Measurements from ENCODE around the gene TAF13. TPM values are rescaled to one million over a fixed set of nuclear protein-coding genes. Genes with fewer than 3 reads are reported as not detected.

Gene TAF13
- total RNA-seq (2014; rRNA removed; shearing (Covaris generic)): 166 and 197 TPM in 2 replicates
- polyA plus RNA-seq (2016; fragmentation: Nextera tagmentation; extraction: Ambion mirVana): 93.2 and 97.9 TPM in 2 replicates

DNA sequence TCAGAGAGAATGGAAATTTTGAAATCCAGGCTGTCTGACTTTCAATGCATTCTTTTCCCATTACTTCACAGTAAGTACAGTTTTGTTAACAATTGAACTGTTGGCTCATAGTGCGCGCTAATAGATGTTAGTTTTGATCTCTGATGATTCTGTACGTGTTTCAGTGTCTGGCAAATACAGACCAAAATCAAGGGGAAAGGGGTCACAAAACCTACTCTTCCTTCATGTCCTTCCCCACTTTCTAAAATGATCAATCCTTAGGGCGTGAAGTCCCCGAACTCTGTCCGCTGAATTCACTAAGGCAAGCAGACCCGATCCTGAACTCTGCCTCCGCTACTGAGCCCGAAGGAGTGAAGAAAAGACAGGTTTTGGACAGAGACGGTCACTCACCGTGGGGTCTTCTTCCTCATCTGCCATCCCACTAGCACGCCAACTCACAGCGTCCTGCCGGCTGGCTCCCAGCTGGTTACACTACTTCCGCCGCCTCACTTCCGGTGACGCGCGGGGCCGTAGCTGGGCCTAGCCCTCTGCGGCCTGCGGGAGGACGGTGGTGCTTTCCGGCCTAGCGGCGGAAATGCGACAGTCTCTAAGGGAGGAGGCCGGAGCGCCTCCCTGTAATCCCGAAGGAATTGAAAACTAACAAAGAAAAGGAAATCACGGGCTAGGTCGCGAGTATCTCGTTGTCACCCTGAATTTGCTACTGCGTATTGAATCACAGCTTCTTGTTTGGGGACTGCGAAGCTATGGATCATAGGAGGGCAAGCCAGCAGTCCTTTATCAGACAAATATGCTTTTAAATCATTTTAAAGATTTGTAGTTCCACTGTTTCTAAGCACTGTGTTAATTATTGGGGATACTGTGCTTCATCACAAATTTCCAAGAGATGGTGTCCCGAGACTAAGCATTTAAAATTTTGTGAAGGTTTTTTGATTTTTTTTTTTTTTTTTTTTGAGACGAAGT, at the start of gene TAF13:
TAF13 (minus strand) TSS at position 473 of the 960 bp plus-strand sequence; CDS start at position 417, 56 bp downstream.
- 5 to 6% methylated on average over 36 to 39 of the region's 39 CpGs for WGBS, 2 experiments (ENCODE audit: low coverage in 1 of 2, low lambda C conversion rate in 2 of 2, missing lambda C conversion rate in 2 of 2)
- H3K4me1 ChIP-seq (ENCODE audit: insufficient read depth): peaks cover 20% of the 10 kb centered on the region
- peak; percentile 99 for DNase-seq
- H4K20me1 ChIP-seq (ENCODE audit: insufficient read depth): no peaks in the 10 kb centered on the region; the same call in 1 of the 2 replicates
- peak within 1 kb of the TSS; percentile 93 for H2AFZ ChIP-seq
- peaks cover 26% of the 10 kb centered on the region for H3F3A ChIP-seq (ENCODE audit: insufficient read depth)
- in situ Hi-C loops (cut with MboI): no loop called here
- H3K79me2 ChIP-seq (ENCODE audit: insufficient read depth): peaks cover 47% of the 10 kb centered on the region
- H3K36me3 ChIP-seq (ENCODE audit: low read depth): no peaks in the 10 kb centered on the region
- H3K4me2 ChIP-seq (ENCODE audit: unreplicated experiment): peak within 1 kb of the TSS; percentile 98
- no peaks in the 10 kb centered on the region for H3K9me3 ChIP-seq (ENCODE audit: low read depth)
- H3K27me3 ChIP-seq (replicated peaks; ENCODE audit: insufficient read depth): no peaks in the 10 kb centered on the region
- peak within 1 kb of the TSS; percentile 98 for H3K27ac ChIP-seq
- H3K4me3 ChIP-seq: peak within 1 kb of the TSS; percentile 95
- peak within 1 kb of the TSS; percentile 98 for H3K9ac ChIP-seq
- TF ChIP-seq EZH2 (IDR thresholded peaks at IDR 0.05; ENCODE audit: insufficient read depth, poor library complexity, severe bottlenecking) (no peak), EZH2phosphoT487 (IDR thresholded peaks at IDR 0.05; ENCODE audit: insufficient read depth, low read depth) (no peak)
- no peaks in the 10 kb centered on the region for H3K9me2 ChIP-seq (ENCODE audit: insufficient read depth)

DNA sequence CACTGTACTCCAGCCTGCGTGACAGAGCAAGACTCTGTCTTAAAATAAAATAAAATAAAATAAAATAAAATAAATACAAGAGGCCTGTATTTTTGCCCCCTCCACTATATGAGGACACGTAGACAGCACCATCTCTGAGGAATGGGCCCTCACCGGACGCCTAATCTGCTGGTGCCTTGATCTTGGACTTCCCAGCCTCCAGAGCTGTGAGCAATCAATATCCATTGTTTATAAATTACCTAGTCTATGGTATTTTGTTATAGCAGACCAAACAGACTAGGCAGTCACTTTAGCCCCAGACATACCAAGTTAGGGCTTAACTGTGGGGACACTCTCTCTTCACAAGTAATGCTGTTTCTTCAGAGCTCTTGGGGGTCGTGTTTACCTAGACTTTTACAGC, 44.6 kb upstream of the TAF13 start:
- H3K4me3 ChIP-seq: no peak overlapping the region
- 80 to 84% methylated on average over 5 of the region's 5 CpGs for WGBS, 2 experiments (ENCODE audit: low coverage in 1 of 2, low lambda C conversion rate in 2 of 2, missing lambda C conversion rate in 2 of 2)
- no peaks in the 10 kb centered on the region for H3K27me3 ChIP-seq (replicated peaks; ENCODE audit: insufficient read depth)
- no peak overlapping the region for H3K9ac ChIP-seq
- no peak for DNase-seq
- H3K79me2 ChIP-seq (ENCODE audit: insufficient read depth): no peaks in the 10 kb centered on the region
- H3K9me2 ChIP-seq (ENCODE audit: insufficient read depth): no peaks in the 10 kb centered on the region
- no peak overlapping the region for H3K4me2 ChIP-seq (ENCODE audit: unreplicated experiment)
- H3K9me3 ChIP-seq (ENCODE audit: low read depth): no peaks in the 10 kb centered on the region
- in situ Hi-C loops (cut with MboI): no loop called here
- H3K27ac ChIP-seq: no peak overlapping the region
- H3K4me1 ChIP-seq (ENCODE audit: insufficient read depth): no peaks in the 10 kb centered on the region
- no peaks in the 10 kb centered on the region for H4K20me1 ChIP-seq (ENCODE audit: insufficient read depth)
- TF ChIP-seq EZH2phosphoT487 (IDR thresholded peaks at IDR 0.05; ENCODE audit: insufficient read depth, low read depth) (no peak), EZH2 (IDR thresholded peaks at IDR 0.05; ENCODE audit: insufficient read depth, poor library complexity, severe bottlenecking) (no peak)
- no peaks in the 10 kb centered on the region for H3K36me3 ChIP-seq (ENCODE audit: low read depth)
- no peaks in the 10 kb centered on the region for H3F3A ChIP-seq (ENCODE audit: insufficient read depth)
- H2AFZ ChIP-seq: no peak overlapping the region

DNA sequence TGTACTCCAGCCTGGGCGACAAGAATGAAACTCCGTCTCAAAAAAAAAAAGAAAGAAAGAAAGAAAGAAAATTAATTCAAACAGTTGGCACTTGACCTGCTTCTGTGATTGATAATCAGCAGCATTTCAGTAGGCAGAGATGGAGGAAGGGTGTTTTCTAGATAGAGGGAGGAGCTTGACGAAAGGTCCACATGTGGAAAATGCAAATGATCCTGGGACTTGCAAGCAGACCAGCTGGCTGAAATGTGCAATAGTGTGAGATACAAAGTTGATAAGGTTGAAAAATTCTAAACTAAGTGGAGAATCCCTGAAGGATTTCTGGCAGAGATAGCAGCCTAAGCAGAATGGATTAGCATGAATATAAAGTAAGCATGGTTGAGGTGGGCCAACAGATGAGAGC, 42.3 kb upstream of the TAF13 start:
- in situ Hi-C loops (cut with MboI): no loop called here
- Histone ChIP-seq H4K20me1 (ENCODE audit: insufficient read depth) (no peaks in the 10 kb centered on the region), H3F3A (ENCODE audit: insufficient read depth) (no peaks in the 10 kb centered on the region), H3K4me3 (no peak overlapping the region), H3K4me1 (ENCODE audit: insufficient read depth) (no peaks in the 10 kb centered on the region), H3K4me2 (ENCODE audit: unreplicated experiment) (no peak overlapping the region), H3K36me3 (ENCODE audit: low read depth) (no peaks in the 10 kb centered on the region), H3K9me2 (ENCODE audit: insufficient read depth) (no peaks in the 10 kb centered on the region), H3K9ac (no peak overlapping the region), H3K27me3 (replicated peaks; ENCODE audit: insufficient read depth) (no peaks in the 10 kb centered on the region), H3K79me2 (ENCODE audit: insufficient read depth) (no peaks in the 10 kb centered on the region), H3K27ac (no peak overlapping the region), H3K9me3 (ENCODE audit: low read depth) (no peaks in the 10 kb centered on the region), H2AFZ (no peak overlapping the region)
- TF ChIP-seq EZH2phosphoT487 (IDR thresholded peaks at IDR 0.05; ENCODE audit: insufficient read depth, low read depth) (no peak), EZH2 (IDR thresholded peaks at IDR 0.05; ENCODE audit: insufficient read depth, poor library complexity, severe bottlenecking) (no peak)
- WGBS, 2 experiments (ENCODE audit: low coverage in 1 of 2, low lambda C conversion rate in 2 of 2, missing lambda C conversion rate in 2 of 2): 80 to 87% methylated on average over 2 to 3 of the region's 3 CpGs
- DNase-seq: no peak

DNA sequence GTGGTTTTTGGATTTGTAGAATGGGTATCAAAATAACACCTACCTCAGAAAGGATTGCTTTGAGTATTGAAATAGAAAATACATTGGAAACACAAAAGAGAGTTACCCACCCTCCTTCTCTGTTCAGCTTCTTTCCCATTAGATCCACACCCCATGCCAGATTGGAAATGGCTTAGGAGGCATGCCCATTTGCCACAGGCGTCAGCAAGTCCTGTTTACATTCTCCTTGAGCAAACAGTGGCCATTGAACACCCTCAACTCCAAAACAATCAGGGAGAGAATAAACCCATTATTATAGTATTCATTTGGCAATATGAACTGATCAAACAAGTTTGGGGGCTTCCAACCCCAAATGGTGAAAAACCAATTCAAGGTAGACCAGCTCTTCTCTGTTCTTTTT, 40.5 kb upstream of the TAF13 start:
- H3K9ac ChIP-seq: no peak overlapping the region
- H3K27me3 ChIP-seq (replicated peaks; ENCODE audit: insufficient read depth): no peaks in the 10 kb centered on the region
- no peak for DNase-seq
- no peak overlapping the region for H3K27ac ChIP-seq
- H3F3A ChIP-seq (ENCODE audit: insufficient read depth): no peaks in the 10 kb centered on the region
- no peak overlapping the region for H2AFZ ChIP-seq
- H3K4me1 ChIP-seq (ENCODE audit: insufficient read depth): peaks cover 4% of the 10 kb centered on the region; the same call in 1 of the 2 replicates
- H4K20me1 ChIP-seq (ENCODE audit: insufficient read depth): no peaks in the 10 kb centered on the region
- H3K4me3 ChIP-seq: no peak overlapping the region
- no peaks in the 10 kb centered on the region for H3K79me2 ChIP-seq (ENCODE audit: insufficient read depth)
- no peak for TF ChIP-seq EZH2phosphoT487 (IDR thresholded peaks at IDR 0.05; ENCODE audit: insufficient read depth, low read depth)
- TF ChIP-seq EZH2 (IDR thresholded peaks at IDR 0.05; ENCODE audit: insufficient read depth, poor library complexity, severe bottlenecking): no peak
- in situ Hi-C loops (cut with MboI): no loop called here
- no peak overlapping the region for H3K4me2 ChIP-seq (ENCODE audit: unreplicated experiment)
- WGBS, 2 experiments (ENCODE audit: low coverage in 1 of 2, low lambda C conversion rate in 2 of 2, missing lambda C conversion rate in 2 of 2): 88 to 100% methylated on average over 1 of the region's 1 CpG
- H3K36me3 ChIP-seq (ENCODE audit: low read depth): no peaks in the 10 kb centered on the region
- no peaks in the 10 kb centered on the region for H3K9me3 ChIP-seq (ENCODE audit: low read depth)
- no peaks in the 10 kb centered on the region for H3K9me2 ChIP-seq (ENCODE audit: insufficient read depth)
